SH-SY5Y (cell line): ENCODE measurements around the gene TBC1D22A.

Source experiments
- GATA2 ChIP-seq: IDR thresholded peaks from 2 replicates; pipeline ENCODE4 v1.6.1; 2011; ENCODE audit warnings: mild to moderate bottlenecking, low read depth, low read length
- GATA3 ChIP-seq: IDR thresholded peaks from 2 replicates; pipeline ENCODE4 v1.6.1; 2011; ENCODE audit warnings: low read depth, mild to moderate bottlenecking, low read length, moderate library complexity

DNA sequence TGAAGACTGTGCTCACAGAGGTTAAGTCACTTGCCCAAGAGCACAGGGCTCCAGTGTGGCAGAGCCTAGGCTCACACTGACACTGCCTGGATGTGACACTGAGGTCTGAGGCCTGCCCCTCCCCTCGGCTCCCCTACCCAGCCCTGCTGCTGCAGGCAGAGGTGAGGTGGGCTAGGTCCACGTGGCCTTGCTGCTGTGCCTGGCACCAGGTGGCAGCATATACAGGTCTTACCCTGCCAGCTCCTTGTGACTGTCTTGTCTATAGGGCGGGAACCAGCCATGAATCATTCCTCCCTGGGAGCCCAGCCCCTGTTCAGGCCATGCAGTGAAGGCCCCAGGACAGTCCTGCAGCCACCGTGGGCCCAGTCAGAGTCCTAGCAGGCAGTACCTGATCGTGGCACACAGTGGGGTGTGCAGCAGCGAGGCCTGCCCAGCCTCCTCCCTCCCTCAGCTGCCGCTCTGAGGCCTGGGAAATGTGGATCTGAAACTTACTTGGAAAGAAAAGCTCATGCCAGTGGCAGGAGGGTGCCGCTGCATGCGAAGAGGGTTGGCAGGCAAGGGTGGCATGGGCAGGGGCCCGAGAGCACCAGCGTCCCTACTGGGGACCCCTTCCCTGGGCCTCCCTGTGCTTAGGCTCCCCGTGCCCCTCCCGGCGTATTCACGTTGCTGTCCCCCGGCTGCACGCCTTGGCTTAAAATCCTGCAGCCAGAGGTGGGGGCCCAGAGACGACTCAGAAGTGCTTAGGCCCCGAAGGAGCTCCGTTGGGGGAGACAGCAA, 23.2 kb upstream of the TBC1D22A start:
- TF ChIP-seq GATA2 = no peak
- TF ChIP-seq GATA3 = no peak
